GM18873 (cell line): ENCODE results near the gene NUDT13.
"Not testable (repeated sequence)": the region's sequence is repeated elsewhere in the genome, so short reads cannot be mapped to it uniquely, and the experiment has no call there.

Experiments used
- ATAC-seq: cut with Tn5 transposase; IDR thresholded peaks from one replicate; pipeline ENCODE4 v1.9.1; 2021; ENCODE audit warnings: mild to moderate bottlenecking, moderate library complexity, moderate number of reproducible peaks; ENCODE audit not compliant: unreplicated experiment, low FRiP score

Gene NUDT13

DNA sequence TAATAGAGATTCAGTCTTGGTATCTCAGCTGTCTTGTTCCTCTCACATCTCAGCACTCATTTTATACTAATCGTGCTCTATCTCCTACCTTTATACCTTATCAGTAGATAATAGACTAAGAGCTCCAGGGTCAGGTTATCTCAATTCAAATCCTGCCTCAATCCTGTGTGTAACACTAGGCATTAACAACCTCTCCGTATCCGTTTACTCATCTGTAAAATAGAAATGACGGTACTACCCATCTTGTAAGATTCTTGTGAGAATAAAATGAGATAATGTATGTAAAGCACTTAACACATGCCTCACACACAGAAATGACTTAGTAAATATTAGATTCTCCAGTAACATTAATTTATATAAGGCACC, 13.0 kb upstream of the NUDT13 start:
- ATAC-seq: peak; percentile 14

- ATAC-seq: no peak
Observed at GRCh38 chr10:73099141-73099540, 11.1 kb upstream of the NUDT13 start.

DNA sequence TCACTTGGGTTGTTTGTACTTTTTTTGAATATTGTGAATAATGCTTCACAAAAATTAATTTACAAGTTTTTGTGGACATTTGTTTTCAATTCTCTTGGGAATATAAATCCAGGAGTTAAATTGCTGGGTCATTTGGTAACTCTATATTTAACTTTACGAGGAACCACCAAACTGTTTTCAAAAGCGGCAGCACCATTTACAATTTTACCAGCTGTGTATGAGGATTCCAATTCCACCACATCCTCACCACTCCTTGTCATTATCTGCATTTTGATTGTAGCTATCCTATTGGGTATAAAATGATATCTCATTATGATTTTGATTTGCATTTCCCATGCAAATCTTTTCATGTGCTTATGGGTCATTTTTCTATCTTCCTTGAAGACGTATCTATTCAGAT, 4.0 kb upstream of the NUDT13 start:
- ATAC-seq: no peak

DNA sequence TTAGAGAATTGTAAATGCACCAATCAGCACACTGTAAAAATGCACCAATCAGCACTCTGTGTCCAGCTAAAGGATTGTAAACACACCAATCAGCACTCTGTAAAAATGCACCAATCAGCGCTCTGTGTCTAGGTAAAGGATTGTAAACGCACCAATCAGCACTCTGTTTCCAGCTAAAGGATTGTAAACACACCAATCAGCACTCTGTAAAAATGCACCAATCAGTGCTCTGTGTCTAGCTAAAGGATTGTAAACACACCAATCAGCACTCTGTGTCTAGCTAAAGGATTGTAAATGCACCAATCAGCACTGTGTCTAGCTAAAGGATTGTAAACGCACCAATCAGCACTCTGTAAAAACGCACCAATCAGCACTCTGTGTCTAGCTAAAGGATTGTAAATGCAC, 1.0 kb upstream of the NUDT13 start:
- ATAC-seq: not testable (repeated sequence)

GRCh38 chr10:73112032-73112431, 1.8 kb downstream of the NUDT13 start:
- not testable (repeated sequence) for ATAC-seq

DNA sequence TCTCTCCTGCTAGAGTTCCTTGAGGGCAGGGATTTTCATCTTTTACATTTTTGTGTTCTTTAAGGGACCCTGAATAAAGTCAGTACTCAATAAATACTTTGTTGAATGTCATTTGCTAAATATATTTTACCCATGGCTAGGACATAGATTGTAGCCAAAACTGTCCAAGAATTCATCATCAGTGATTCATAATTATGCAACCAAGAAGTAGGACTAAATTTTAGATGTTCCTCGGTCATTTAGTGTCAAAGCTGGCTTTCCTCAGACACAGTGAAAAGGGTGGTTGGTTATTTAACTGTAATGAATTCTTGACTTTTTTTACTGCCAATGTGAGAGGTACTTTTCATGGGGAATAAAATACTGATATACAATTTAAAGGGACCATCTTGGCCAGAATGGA, 3.3 kb downstream of the NUDT13 start:
- no peak for ATAC-seq

- ATAC-seq: no peak
Observed at GRCh38 chr10:73116017-73116416, 5.8 kb downstream of the NUDT13 start.

DNA sequence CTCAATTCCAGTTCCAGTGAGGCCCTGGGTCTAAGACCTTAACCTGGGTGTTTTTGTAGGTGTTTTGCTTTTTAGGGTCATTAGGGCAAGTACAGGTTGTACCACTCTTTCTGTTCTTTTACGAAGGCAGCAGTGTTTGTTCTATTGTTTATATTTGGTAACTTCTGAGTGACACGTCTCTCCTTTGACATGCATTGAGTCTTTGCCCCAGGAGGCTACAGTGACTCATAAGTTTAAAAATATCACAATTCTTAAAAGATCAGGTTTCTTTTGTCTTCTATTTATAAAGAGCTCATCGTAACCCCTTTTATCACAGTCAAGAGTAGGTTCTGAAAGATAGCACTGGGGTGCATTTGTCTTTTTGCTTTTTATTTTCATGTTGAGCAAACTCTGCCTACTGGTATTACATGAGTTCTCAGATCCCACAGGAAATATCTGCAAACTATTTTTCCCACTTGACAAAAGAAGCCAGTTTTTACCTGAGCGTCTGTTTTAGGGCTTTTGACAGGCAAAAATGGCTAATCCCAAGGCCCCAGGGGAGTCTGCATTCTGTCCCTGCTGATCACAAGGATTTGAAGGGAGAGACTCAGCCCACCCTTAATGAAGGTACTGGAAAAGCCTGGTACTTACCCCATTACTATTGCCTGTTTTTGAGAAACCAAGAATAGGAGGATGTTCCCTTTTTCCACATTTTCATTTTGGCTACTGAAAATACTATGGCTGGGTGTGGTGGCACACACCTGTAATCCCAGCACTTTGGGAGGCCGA, 7.9 kb downstream of the NUDT13 start:
- ATAC-seq: peak; percentile 65

DNA sequence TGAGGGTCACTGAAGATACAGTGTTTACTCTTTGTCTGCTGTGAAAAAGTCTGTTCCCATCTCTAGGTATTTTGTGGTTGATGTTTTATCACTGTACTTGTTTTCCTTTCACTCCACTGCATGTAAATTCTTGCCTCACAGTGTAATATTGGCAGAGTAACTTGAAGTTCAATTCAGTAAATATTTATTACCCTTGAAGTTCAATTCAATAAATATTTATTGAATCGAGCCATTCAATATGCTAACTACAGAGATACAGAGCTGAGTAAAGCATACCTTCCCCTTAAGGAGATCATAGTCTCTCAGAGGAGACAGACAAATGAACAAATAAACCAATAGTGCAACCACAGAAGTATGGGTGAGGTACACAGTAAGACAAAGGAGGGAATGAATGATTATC, 9.2 kb downstream of the NUDT13 start:
- no peak for ATAC-seq

DNA sequence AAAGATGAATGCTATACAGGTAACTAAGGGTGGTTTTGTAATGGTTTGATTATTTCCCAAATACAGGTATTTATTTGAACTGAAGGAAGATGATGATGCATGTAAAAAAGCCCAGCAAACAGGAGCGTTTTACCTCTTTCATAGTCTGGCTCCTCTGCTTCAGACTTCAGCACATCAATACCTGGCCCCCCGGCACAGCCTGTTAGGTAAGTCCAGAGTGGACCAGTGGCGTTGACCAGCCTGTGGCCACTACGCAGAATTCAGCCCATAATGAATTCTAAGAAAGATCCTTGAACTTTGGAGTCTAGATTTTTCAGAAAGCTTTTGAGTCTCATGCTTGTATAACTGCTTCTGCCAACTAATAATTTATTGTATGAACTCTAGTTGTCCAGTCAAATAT, 9.7 kb downstream of the NUDT13 start:
- no peak for ATAC-seq

DNA sequence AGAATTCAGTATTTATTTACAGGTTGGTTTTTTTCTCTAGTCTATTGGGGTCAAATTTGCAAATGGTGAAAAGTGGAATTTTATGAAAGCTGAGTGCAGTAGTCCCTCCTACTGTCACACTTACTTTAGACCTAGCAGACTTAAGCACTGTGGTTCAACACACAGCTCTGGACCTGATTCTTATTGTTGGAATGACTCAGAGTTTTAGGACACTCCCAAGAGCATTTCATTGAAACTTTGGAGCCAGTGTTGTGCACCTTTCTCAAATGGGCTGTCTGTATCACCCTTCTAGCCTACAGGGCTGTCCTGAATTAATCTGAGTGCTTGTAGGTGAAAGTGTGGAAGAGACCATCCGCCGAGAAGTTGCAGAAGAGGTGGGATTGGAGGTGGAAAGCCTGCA, 16.1 kb downstream of the NUDT13 start:
- ATAC-seq: no peak

DNA sequence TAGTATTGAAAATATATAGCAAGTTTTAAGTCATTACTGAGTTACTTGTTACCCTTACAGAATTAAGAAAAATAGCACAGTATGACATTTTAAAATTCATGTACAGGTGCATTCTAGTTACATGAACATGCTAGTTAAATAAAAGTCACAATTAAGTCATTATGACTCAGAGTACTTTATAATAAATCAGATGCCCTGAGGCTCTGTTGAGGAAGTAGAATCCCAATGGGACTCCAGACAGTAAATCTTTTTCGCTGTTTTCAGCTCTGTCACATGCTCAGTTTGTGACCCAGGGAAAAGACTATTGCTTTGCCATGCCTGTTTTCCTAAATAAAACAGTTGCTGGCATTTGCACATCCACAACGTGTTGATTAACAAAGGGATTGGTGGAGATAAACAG, 21.0 kb downstream of the NUDT13 start:
- ATAC-seq: no peak

- ATAC-seq: no peak
Observed at GRCh38 chr10:73131913-73132686, 21.8 kb downstream of the NUDT13 start.

GRCh38 chr10:73134727-73135126, 24.5 kb downstream of the NUDT13 start:
- ATAC-seq: no peak

- ATAC-seq: no peak
Observed at GRCh38 chr10:73136627-73137026, 26.4 kb downstream of the NUDT13 start.

- no peak for ATAC-seq
Observed at GRCh38 chr10:73139251-73139650, 29.0 kb downstream of the NUDT13 start.

DNA sequence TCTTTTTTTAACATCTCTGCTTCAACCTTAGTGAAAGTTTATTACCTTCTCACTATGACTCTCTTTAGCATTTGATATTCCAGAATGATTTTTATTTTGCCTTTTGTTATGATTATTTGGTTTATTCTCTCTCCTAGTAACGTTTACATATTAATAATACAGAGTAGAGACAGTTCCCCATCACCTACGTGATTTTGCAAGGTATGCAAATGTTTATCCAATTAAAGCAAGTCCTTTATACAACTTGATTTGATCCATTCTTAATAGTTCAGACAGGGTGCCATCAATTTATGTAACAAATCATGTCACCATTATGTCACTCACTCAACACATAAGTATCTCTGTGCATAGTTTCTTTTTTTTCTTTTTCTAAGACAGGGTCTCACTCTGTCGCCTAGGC, 31.3 kb downstream of the NUDT13 start:
- no peak for ATAC-seq

DNA sequence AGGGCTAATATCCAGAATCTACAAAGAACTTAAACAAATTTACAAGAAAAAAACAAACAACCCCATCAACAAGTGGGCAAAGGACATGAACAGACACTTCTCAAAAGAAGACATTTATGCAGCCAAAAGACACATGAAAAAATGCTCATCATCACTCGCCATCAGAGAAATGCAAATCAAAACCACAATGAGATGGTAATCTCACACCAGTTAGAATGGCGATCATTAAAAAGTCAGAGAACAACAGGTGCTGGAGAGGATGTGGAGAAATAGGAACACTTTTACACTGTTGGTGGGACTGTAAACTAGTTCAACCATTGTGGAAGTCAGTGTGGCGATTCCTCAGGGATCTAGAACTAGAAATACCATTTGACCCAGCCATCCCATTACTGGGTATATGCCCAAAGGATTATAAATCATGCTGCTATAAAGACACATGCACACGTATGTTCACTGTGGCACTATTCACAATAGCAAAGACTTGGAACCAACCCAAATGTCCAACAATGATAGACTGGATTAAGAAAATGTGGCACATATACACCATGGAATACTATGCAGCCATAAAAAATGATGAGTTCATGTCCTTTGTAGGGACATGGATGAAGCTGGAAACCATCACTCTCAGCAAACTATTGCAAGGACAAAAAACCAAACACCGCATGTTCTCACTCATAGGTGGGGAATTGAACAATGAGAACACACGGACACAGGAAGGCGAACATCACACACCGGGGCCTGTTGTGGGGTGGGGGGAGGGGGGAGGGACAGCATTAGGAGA, 40.6 kb downstream of the NUDT13 start:
- ATAC-seq: not testable (repeated sequence)

DNA sequence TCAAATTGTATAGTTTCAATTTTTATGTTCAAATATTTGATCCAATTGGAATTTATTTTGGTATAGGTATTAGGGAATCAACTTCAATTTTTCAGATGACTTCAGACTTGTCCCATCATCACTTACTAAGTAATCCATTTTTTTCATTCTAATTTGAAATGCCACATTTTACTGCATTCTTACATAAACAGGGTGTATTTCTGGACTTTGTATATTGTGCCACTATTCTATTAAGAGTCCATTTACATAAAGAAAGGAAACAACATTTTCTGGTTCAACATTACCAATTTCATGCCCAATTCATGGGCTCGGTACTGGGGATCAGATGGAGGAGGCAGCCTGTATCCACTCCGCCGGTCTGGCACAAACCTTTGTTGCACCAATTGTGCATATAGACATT, 41.8 kb downstream of the NUDT13 start:
- no peak for ATAC-seq

GRCh38 chr10:73156054-73156453, 45.8 kb downstream of the NUDT13 start:
- no peak for ATAC-seq

- ATAC-seq: no peak
Observed at GRCh38 chr10:73159038-73159648, 48.9 kb downstream of the NUDT13 start.
